Ureter (tissue), 1 donor: ENCODE measurements around the gene CAVIN3. TPM values are rescaled to one million over a fixed set of nuclear protein-coding genes. Genes with fewer than 3 reads are reported as not detected.

Experiments
- DNase-seq: peaks from one replicate; pipeline ENCODE4 v3.0.0-alpha.2; 2020; ENCODE audit warnings: low spot score
- total RNA-seq: library from RNA; stranded (reverse); gene quantifications from one replicate; pipeline ENCODE4 v1.2.4, GENCODE V29; 2023
- donor health status: DM: yes; HTN: yes; CAD: no.

Gene CAVIN3
- total RNA-seq, 1 donor from 2014 or later: 39.0 TPM

- DNase-seq: no peak
Observed at GRCh38 chr11:6269994-6270393, 50.3 kb downstream of the CAVIN3 start.

Other genes with a start within 250 kb of the CAVIN3 start
- not detected for gene OR56B4, start 212.8 kb downstream of the CAVIN3 start, total RNA-seq
- not detected for gene OR52B2, start 150.2 kb downstream of the CAVIN3 start, total RNA-seq
- gene OR52W1, start 121.3 kb downstream of the CAVIN3 start, total RNA-seq: not detected
- gene C11orf42, start 114.9 kb downstream of the CAVIN3 start, total RNA-seq: not detected
- 49.5 TPM for gene FHIP1B, start 85.9 kb downstream of the CAVIN3 start, total RNA-seq
- 0.26 TPM for gene CNGA4, start 81.4 kb downstream of the CAVIN3 start, total RNA-seq
- not detected for gene CCKBR, start 60.7 kb downstream of the CAVIN3 start, total RNA-seq
- 32.9 TPM for gene SMPD1, start 70.0 kb upstream of the CAVIN3 start, total RNA-seq
- gene APBB1, start 98.6 kb upstream of the CAVIN3 start, total RNA-seq: 24.9 TPM
- gene HPX, start 120.5 kb upstream of the CAVIN3 start, total RNA-seq: 1.2 TPM
- 21.1 TPM for gene TRIM3, start 153.4 kb upstream of the CAVIN3 start, total RNA-seq
- 49.3 TPM for gene ARFIP2, start 160.8 kb upstream of the CAVIN3 start, total RNA-seq
- gene TIMM10B, start 161.0 kb upstream of the CAVIN3 start, total RNA-seq: 48.3 TPM
- 24.2 TPM for gene DNHD1, start 176.8 kb upstream of the CAVIN3 start, total RNA-seq